OCI-LY7 (cell line): ENCODE measurements around the gene KCNIP4.

Experiments used
- CTCF ChIP-seq: fragments of 200-600 bp; sonication (generic); conservative IDR thresholded peaks from 2 replicates; pipeline ENCODE4 v1.5.1; 2014; ENCODE audit warnings: mild to moderate bottlenecking, antibody characterized with exemption, low read length, moderate library complexity, mixed read lengths
- EZH2phosphoT487 ChIP-seq: fragments of 200-600 bp; sonication (generic); IDR thresholded peaks from 2 replicates; pipeline ENCODE4 v1.6.1; 2018; ENCODE audit warnings: low read depth, borderline replicate concordance, mild to moderate bottlenecking, mixed run types, antibody characterized with exemption, low read length, moderate library complexity, mixed read lengths

GRCh38 chr4:20983763-20984575 lies 964.6 kb downstream of the KCNIP4 start:
- TF ChIP-seq CTCF: no peak
- no peak for TF ChIP-seq EZH2phosphoT487
